DOHH2 (cell line): ENCODE data around the gene C15orf61.

ENCODE experiments used
- H3F3A ChIP-seq: fragments of 200-600 bp; sonication (generic), shearing (Covaris generic); 2 replicates; pipeline ENCODE4 v1.6.0; 2016; ENCODE audit warnings: antibody characterized with exemption, mild to moderate bottlenecking; ENCODE audit not compliant: control insufficient read depth, insufficient read depth
- H3K27ac ChIP-seq: fragments of 200-600 bp; sonication (generic); 2 replicates; pipeline ENCODE4 v1.5.1; 2014; ENCODE audit warnings: low read depth, mild to moderate bottlenecking, low read length, moderate library complexity
- H3K27me3 ChIP-seq: fragments of 200-600 bp; sonication (generic); 2 replicates; pipeline ENCODE4 v1.6.1; 2014; ENCODE audit warnings: mild to moderate bottlenecking, low read length, mixed read lengths; ENCODE audit not compliant: control insufficient read depth
- H3K36me3 ChIP-seq: fragments of 200-600 bp; sonication (generic); 2 replicates; pipeline ENCODE4 v1.6.1; 2014; ENCODE audit warnings: mild to moderate bottlenecking, low read length, moderate library complexity, mixed read lengths; ENCODE audit not compliant: control insufficient read depth
- H3K4me1 ChIP-seq: fragments of 200-600 bp; sonication (generic); 2 replicates; pipeline ENCODE4 v1.6.1; 2014; ENCODE audit warnings: mild to moderate bottlenecking, low read length, mixed read lengths; ENCODE audit not compliant: control insufficient read depth
- H3K4me2 ChIP-seq: fragments of 200-600 bp; sonication (generic); 2 replicates; pipeline ENCODE4 v1.6.0; 2014; ENCODE audit warnings: mild to moderate bottlenecking, low read length, moderate library complexity
- H3K4me3 ChIP-seq: fragments of 200-600 bp; sonication (generic); 2 replicates; pipeline ENCODE4 v1.5.1; 2014; ENCODE audit warnings: mild to moderate bottlenecking, low read length, mixed read lengths
- H3K79me2 ChIP-seq: fragments of 200-600 bp; sonication (generic); 2 replicates; pipeline ENCODE4 v1.6.1; 2014; ENCODE audit warnings: mild to moderate bottlenecking, low read length, mixed read lengths; ENCODE audit not compliant: control insufficient read depth
- H3K9me2 ChIP-seq: fragments of 200-600 bp; sonication (generic); replicated peaks from 2 replicates; pipeline ENCODE4 v1.6.1; 2014; ENCODE audit warnings: mild to moderate bottlenecking, low read length, mixed read lengths; ENCODE audit not compliant: control insufficient read depth
- H3K9me3 ChIP-seq: fragments of 200-600 bp; sonication (generic); 2 replicates; pipeline ENCODE4 v1.6.1; 2014; ENCODE audit warnings: antibody characterized with exemption, low read length, mixed read lengths; ENCODE audit not compliant: control insufficient read depth, insufficient read depth
- H4K20me1 ChIP-seq: fragments of 200-600 bp; sonication (generic); 2 replicates; pipeline ENCODE4 v1.6.0; 2014; ENCODE audit warnings: low read depth, mild to moderate bottlenecking, antibody characterized with exemption, low read length, moderate library complexity; ENCODE audit not compliant: control insufficient read depth, insufficient read depth
- CTCF ChIP-seq: fragments of 200-600 bp; sonication (generic); IDR thresholded peaks from one replicate; pipeline ENCODE4 v1.5.1; 2014; ENCODE audit warnings: antibody characterized with exemption, mild to moderate bottlenecking, low read depth, low read length; ENCODE audit not compliant: poor library complexity, severe bottlenecking
- EZH2phosphoT487 ChIP-seq: fragments of 200-600 bp; sonication (generic); IDR thresholded peaks from 2 replicates; pipeline ENCODE4 v1.6.1; 2017; ENCODE audit warnings: borderline replicate concordance, mild to moderate bottlenecking, antibody characterized with exemption, low read length, moderate library complexity, mixed read lengths

C15orf61 gene

GRCh38 chr15:67505675-67506572, 15.0 kb upstream of the C15orf61 start:
- peaks cover 30% of the 10 kb centered on the region for H3K4me1 ChIP-seq
- H3K27ac ChIP-seq = no peak overlapping the region
- H3K4me3 ChIP-seq = no peak overlapping the region
- no peaks in the 10 kb centered on the region for H3F3A ChIP-seq
- H3K9me2 ChIP-seq = no peaks in the 10 kb centered on the region
- no peaks in the 10 kb centered on the region for H3K27me3 ChIP-seq
- H3K79me2 ChIP-seq = no peaks in the 10 kb centered on the region
- H3K4me2 ChIP-seq = peak overlapping the region; percentile 20
- H3K36me3 ChIP-seq = no peaks in the 10 kb centered on the region
- H4K20me1 ChIP-seq = no peaks in the 10 kb centered on the region
- H3K9me3 ChIP-seq = no peaks in the 10 kb centered on the region
- TF ChIP-seq CTCF (no peak), EZH2phosphoT487 (no peak)

- H4K20me1 ChIP-seq = no peaks in the 10 kb centered on the region
- no peaks in the 10 kb centered on the region for H3K79me2 ChIP-seq
- no peaks in the 10 kb centered on the region; the same call in 1 of the 2 replicates for H3F3A ChIP-seq
- H3K9me3 ChIP-seq = no peaks in the 10 kb centered on the region
- no peaks in the 10 kb centered on the region for H3K9me2 ChIP-seq
- H3K27ac ChIP-seq = no peak overlapping the region
- H3K27me3 ChIP-seq = no peaks in the 10 kb centered on the region
- peak overlapping the region; percentile 26 for H3K4me2 ChIP-seq
- TF ChIP-seq EZH2phosphoT487 (no peak), CTCF (no peak)
- peaks cover 2% of the 10 kb centered on the region; the same call in 1 of the 2 replicates for H3K36me3 ChIP-seq
- H3K4me3 ChIP-seq = peak overlapping the region; percentile 29
- H3K4me1 ChIP-seq = peaks cover 21% of the 10 kb centered on the region
These were observed 13.9 kb upstream of the C15orf61 start for GRCh38 chr15:67506775-67507747.

GRCh38 chr15:67508407-67508806, 12.5 kb upstream of the C15orf61 start:
- Histone ChIP-seq H3K27ac (no peak overlapping the region), H3K4me1 (peaks cover 19% of the 10 kb centered on the region), H3K9me2 (no peaks in the 10 kb centered on the region), H3K27me3 (no peaks in the 10 kb centered on the region), H3K9me3 (no peaks in the 10 kb centered on the region), H3K4me2 (no peak overlapping the region), H3F3A (no peaks in the 10 kb centered on the region; the same call in 1 of the 2 replicates), H4K20me1 (no peaks in the 10 kb centered on the region), H3K79me2 (no peaks in the 10 kb centered on the region), H3K4me3 (no peak overlapping the region), H3K36me3 (peaks cover 6% of the 10 kb centered on the region; the same call in 1 of the 2 replicates)
- no peak for TF ChIP-seq CTCF
- TF ChIP-seq EZH2phosphoT487 = no peak
